GM12873 (cell line): ENCODE results near the gene SCRN1.

ENCODE experiments used
- TF ChIP-seq, protein P1 (sequence below): IDR thresholded peaks from 2 replicates; pipeline ENCODE4 v1.5.1; 2012; ENCODE audit warnings: low read depth, mild to moderate bottlenecking, moderate library complexity, low read length, control low read depth; ENCODE audit not compliant: insufficient read depth; ENCODE audit errors: missing control alignments

Gene SCRN1

GRCh38 chr7:30005464-30005863 lies 15.9 kb upstream of the SCRN1 start:
- TF ChIP-seq, protein P1, sequence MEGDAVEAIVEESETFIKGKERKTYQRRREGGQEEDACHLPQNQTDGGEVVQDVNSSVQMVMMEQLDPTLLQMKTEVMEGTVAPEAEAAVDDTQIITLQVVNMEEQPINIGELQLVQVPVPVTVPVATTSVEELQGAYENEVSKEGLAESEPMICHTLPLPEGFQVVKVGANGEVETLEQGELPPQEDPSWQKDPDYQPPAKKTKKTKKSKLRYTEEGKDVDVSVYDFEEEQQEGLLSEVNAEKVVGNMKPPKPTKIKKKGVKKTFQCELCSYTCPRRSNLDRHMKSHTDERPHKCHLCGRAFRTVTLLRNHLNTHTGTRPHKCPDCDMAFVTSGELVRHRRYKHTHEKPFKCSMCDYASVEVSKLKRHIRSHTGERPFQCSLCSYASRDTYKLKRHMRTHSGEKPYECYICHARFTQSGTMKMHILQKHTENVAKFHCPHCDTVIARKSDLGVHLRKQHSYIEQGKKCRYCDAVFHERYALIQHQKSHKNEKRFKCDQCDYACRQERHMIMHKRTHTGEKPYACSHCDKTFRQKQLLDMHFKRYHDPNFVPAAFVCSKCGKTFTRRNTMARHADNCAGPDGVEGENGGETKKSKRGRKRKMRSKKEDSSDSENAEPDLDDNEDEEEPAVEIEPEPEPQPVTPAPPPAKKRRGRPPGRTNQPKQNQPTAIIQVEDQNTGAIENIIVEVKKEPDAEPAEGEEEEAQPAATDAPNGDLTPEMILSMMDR: no peak

GRCh38 chr7:30003098-30003497 lies 13.5 kb upstream of the SCRN1 start:
- TF ChIP-seq, protein P1: no peak

DNA sequence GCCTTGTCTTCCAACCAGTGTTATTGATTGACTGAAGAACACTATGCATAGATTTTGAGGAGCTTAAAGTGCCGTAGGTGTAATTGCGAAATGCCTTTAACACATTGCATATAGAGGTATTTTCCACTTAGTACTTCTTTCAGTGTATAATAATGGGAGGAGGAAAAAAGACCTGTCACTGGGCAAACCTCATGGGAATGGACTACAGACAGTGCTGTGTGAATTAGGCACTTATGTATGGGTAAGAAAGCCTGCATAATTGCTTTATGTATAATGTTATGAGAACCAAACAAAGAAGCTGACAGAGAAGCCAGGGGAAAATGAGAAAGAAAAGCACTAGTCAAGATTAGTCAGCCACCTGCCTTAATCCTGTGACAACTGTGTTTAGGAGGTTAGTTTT lies 12.4 kb upstream of the SCRN1 start:
- TF ChIP-seq, protein P1: no peak

- TF ChIP-seq, protein P1: no peak
These were observed 8.9 kb upstream of the SCRN1 start for GRCh38 chr7:29998489-29998888.

DNA sequence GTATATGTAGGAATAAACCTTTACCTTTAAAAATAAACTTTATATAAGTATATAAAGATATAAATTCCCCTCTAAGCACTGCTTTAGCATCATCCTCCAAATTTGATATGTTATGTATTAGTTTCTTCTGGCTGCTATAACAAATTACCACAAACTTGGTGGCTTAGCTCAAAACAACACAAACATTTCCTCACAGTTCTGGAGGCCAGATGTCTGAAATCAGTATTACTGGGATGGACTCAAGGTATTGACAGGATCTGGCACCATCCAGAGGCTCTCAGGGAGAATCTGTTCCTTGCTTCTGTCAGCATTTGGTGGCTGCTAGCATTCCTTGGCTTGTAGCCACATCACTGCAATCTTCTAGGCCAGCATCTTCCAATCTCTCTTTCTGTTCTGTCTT lies 6.7 kb upstream of the SCRN1 start:
- TF ChIP-seq, protein P1: no peak

- TF ChIP-seq, protein P1: no peak
These were observed 6.1 kb upstream of the SCRN1 start for GRCh38 chr7:29995652-29996051.

DNA sequence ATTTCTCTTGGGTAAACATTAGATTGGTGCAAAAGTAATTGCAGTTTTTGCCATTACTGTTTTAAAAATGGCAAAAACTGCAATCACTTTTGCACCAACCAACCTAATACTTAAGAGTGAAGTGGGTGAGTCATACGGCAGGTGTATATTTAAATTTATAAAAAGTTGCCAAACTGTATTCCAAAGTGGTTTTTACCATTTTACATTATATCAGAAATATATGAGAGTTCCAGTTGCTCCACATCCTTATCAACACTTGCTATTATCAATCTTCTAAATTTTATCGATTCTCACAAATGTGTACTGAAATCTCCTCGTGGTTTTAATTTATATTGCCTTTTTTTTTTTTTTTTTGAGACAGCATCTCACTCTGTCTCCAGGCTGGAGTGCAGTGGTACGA lies 3.5 kb upstream of the SCRN1 start:
- TF ChIP-seq, protein P1: no peak
